ENCODE results near the gene ATP5F1D. TPM values are rescaled to one million over a fixed set of nuclear protein-coding genes. Genes with fewer than 3 reads are reported as not detected.
A peak's percentile ranks its signal among the peaks of the same experiment; 100 is the strongest.

ATP5F1D gene
- total and polyA plus RNA-seq, 2 of the 13 experiments (the other 11 are each of a cell fraction or from before 2014, with no cell fraction given), result 39.4 to 78.7 TPM

DNA sequence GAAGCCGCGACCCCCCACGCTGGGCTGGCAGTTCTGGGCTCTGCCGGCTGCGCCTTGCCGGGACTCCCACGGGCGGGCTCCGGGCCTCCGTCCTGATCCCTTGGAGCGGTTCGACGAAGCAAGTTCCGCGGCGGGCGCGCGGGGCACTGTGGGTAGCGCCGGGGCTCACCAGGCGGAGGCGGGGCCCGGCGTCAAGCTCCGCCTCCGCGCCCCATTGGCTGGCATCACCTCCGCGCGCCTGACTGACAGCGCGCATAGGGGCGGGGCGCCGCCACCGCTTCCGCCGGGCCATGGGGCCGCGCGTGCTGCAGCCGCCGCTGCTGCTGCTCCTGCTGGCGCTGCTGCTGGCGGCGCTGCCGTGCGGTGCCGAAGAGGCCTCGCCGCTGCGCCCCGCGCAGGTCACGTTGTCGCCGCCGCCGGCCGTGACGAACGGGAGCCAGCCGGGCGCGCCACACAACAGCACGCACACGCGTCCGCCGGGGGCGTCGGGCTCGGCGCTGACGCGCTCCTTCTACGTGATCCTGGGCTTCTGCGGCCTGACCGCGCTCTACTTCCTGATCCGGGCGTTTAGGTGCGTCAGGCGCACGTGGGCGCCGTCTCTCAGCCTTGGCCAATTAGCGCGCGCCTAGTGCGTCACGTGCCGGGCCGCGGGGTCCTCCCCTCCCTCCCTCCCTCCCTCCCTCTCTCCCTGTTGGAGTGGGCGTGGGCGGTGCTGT lies 33.9 kb downstream of the ATP5F1D start, which contains the start of gene FAM174C (continued):
- TF ChIP-seq, protein P1, sequence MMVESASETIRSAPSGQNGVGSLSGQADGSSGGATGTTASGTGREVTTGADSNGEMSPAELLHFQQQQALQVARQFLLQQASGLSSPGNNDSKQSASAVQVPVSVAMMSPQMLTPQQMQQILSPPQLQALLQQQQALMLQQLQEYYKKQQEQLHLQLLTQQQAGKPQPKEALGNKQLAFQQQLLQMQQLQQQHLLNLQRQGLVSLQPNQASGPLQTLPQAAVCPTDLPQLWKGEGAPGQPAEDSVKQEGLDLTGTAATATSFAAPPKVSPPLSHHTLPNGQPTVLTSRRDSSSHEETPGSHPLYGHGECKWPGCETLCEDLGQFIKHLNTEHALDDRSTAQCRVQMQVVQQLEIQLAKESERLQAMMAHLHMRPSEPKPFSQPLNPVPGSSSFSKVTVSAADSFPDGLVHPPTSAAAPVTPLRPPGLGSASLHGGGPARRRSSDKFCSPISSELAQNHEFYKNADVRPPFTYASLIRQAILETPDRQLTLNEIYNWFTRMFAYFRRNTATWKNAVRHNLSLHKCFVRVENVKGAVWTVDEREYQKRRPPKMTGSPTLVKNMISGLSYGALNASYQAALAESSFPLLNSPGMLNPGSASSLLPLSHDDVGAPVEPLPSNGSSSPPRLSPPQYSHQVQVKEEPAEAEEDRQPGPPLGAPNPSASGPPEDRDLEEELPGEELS (CRISPR knock-in tag; IDR thresholded peaks at IDR 0.05), result peak; percentile 44; the same call in 1 of the 2 replicates
- TF ChIP-seq PITX1 (CRISPR knock-in tag; IDR thresholded peaks at IDR 0.05) (no peak), TBX2 (CRISPR knock-in tag; IDR thresholded peaks at IDR 0.05; ENCODE audit: borderline replicate concordance) (0 out of 2 replicates have a peak, but pooled peaks have one; percentile 26), CAMTA2 (CRISPR knock-in tag; IDR thresholded peaks at IDR 0.05; ENCODE audit: borderline replicate concordance) (peak; percentile 79; the same call in 1 of the 2 replicates), FOXK1 (CRISPR knock-in tag; IDR thresholded peaks at IDR 0.05; ENCODE audit: borderline replicate concordance, low read depth) (no peak; the same call in 1 of the 2 replicates), KDM5B (CRISPR knock-in tag; IDR thresholded peaks at IDR 0.05; ENCODE audit: borderline replicate concordance) (peak; percentile 77), ZFP82 (CRISPR knock-in tag; IDR thresholded peaks at IDR 0.05; ENCODE audit: borderline replicate concordance) (peak; percentile 90; the same call in 1 of the 2 replicates), ZNF530 (CRISPR knock-in tag; IDR thresholded peaks at IDR 0.05; ENCODE audit: low read depth) (no peak), ZBTB21 (CRISPR knock-in tag; IDR thresholded peaks at IDR 0.05) (peak; percentile 31; the same call in 1 of the 2 replicates), HNRNPUL1 (IDR thresholded peaks at IDR 0.05; ENCODE audit: low read depth, low read length) (no peak; the same call in 1 of the 2 replicates), SMC3 (IDR thresholded peaks at IDR 0.05; ENCODE audit: low read length) (no peak), RARA (CRISPR knock-in tag; IDR thresholded peaks at IDR 0.05) (0 out of 2 replicates have a peak, but pooled peaks have one; percentile 3), ZNF781 (CRISPR knock-in tag; IDR thresholded peaks at IDR 0.05; ENCODE audit: borderline replicate concordance, not compliant biosample characterization) (no peak), NFIC (IDR thresholded peaks at IDR 0.05; ENCODE audit: low read length) (no peak), JUN (CRISPR knock-in tag; IDR thresholded peaks at IDR 0.05) (no peak; the same call in none of the 2 replicates), KDM4B (CRISPR knock-in tag; IDR thresholded peaks at IDR 0.05) (no peak; the same call in 1 of the 2 replicates), YY1 (IDR thresholded peaks at IDR 0.05; ENCODE audit: insufficient read depth, insufficient replicate concordance, low read depth, low read length) (peak; percentile 72), ZNF274 (CRISPR knock-in tag; IDR thresholded peaks at IDR 0.05) (no peak; the same call in 1 of the 2 replicates), ZBTB1 (CRISPR knock-in tag; IDR thresholded peaks at IDR 0.05; ENCODE audit: borderline replicate concordance) (no peak), POLR2AphosphoS5 (IDR thresholded peaks at IDR 0.05; ENCODE audit: low read depth, low read length) (peak; percentile 45), ZNF17 (CRISPR knock-in tag; IDR thresholded peaks at IDR 0.05) (no peak), ZNF792 (CRISPR knock-in tag; IDR thresholded peaks at IDR 0.05) (no peak), GTF3A (CRISPR knock-in tag; conservative IDR thresholded peaks at IDR 0.05) (no peak)
- TF ChIP-seq, protein P2, sequence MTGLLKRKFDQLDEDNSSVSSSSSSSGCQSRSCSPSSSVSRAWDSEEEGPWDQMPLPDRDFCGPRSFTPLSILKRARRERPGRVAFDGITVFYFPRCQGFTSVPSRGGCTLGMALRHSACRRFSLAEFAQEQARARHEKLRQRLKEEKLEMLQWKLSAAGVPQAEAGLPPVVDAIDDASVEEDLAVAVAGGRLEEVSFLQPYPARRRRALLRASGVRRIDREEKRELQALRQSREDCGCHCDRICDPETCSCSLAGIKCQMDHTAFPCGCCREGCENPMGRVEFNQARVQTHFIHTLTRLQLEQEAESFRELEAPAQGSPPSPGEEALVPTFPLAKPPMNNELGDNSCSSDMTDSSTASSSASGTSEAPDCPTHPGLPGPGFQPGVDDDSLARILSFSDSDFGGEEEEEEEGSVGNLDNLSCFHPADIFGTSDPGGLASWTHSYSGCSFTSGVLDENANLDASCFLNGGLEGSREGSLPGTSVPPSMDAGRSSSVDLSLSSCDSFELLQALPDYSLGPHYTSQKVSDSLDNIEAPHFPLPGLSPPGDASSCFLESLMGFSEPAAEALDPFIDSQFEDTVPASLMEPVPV (CRISPR knock-in tag; IDR thresholded peaks at IDR 0.05), result peak; percentile 42
- TF ChIP-seq, protein P3, sequence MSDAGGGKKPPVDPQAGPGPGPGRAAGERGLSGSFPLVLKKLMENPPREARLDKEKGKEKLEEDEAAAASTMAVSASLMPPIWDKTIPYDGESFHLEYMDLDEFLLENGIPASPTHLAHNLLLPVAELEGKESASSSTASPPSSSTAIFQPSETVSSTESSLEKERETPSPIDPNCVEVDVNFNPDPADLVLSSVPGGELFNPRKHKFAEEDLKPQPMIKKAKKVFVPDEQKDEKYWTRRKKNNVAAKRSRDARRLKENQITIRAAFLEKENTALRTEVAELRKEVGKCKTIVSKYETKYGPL (CRISPR knock-in tag; IDR thresholded peaks at IDR 0.05), result no peak

Data from HepG2 (cell line).